ENCODE data around the gene TMEM107.
A peak's percentile ranks its signal among the peaks of the same experiment; 100 is the strongest.
"Not testable (repeated sequence)": the region's sequence is repeated elsewhere in the genome, so short reads cannot be mapped to it uniquely, and the experiment has no call there.

The TMEM107 gene

GRCh38 chr17:8176197-8176940, at the start of gene TMEM107:
TMEM107 (minus strand) TSS chr17:8176380; CDS start chr17:8176286, 94 bp downstream.
- peak within 1 kb of the TSS; percentile 72 for H3K9ac ChIP-seq (ENCODE audit: low read length)
- peaks cover 32% of the 10 kb centered on the region for H3K4me1 ChIP-seq (ENCODE audit: insufficient read depth, low read length)
- peak within 1 kb of the TSS; percentile 89 for H3K27ac ChIP-seq (ENCODE audit: low read depth, low read length)
- H3K27me3 ChIP-seq (ENCODE audit: control insufficient read depth in 1 of 2, insufficient read depth in 2 of 2, low read length in 2 of 2), result no peaks in the 10 kb centered on the region
- H3K9me3 ChIP-seq (ENCODE audit: low read length), result no peaks in the 10 kb centered on the region
- no peaks in the 10 kb centered on the region for H3K36me3 ChIP-seq (ENCODE audit: insufficient read depth, low read length)
- peak within 1 kb of the TSS; percentile 58 to 83 for H3K4me3 ChIP-seq (ENCODE audit: low read depth in 1 of 2, low read length in 2 of 2)

- Histone ChIP-seq H3K4me1 (ENCODE audit: insufficient read depth, low read length) (peaks cover 26% of the 10 kb centered on the region), H3K27me3 (ENCODE audit: control insufficient read depth in 1 of 2, insufficient read depth in 2 of 2, low read length in 2 of 2) (no peaks in the 10 kb centered on the region), H3K9ac (ENCODE audit: low read length) (no peak overlapping the region), H3K36me3 (ENCODE audit: insufficient read depth, low read length) (peaks cover 30% of the 10 kb centered on the region), H3K4me3 (ENCODE audit: low read depth in 1 of 2, low read length in 2 of 2) (no peak overlapping the region), H3K27ac (ENCODE audit: low read depth, low read length) (no peak overlapping the region), H3K9me3 (ENCODE audit: low read length) (no peaks in the 10 kb centered on the region)
Measured at GRCh38 chr17:8224891-8225812, 49.0 kb upstream of the TMEM107 start.

GRCh38 chr17:8223356-8224126, 47.4 kb upstream of the TMEM107 start:
- peak overlapping the region; percentile 47 for H3K9ac ChIP-seq (ENCODE audit: low read length)
- peaks cover 26% of the 10 kb centered on the region for H3K4me1 ChIP-seq (ENCODE audit: insufficient read depth, low read length)
- peak overlapping the region; percentile 55 to 93 for H3K4me3 ChIP-seq (ENCODE audit: low read depth in 1 of 2, low read length in 2 of 2)
- peaks cover 14% of the 10 kb centered on the region for H3K36me3 ChIP-seq (ENCODE audit: insufficient read depth, low read length)
- H3K9me3 ChIP-seq (ENCODE audit: low read length), result no peaks in the 10 kb centered on the region
- H3K27ac ChIP-seq (ENCODE audit: low read depth, low read length), result peak overlapping the region; percentile 88
- H3K27me3 ChIP-seq (ENCODE audit: control insufficient read depth in 1 of 2, insufficient read depth in 2 of 2, low read length in 2 of 2), result no peaks in the 10 kb centered on the region

GRCh38 chr17:8222630-8223355, 46.6 kb upstream of the TMEM107 start:
- H3K4me1 ChIP-seq (ENCODE audit: insufficient read depth, low read length), result peaks cover 26% of the 10 kb centered on the region
- peak overlapping the region; percentile 88 for H3K27ac ChIP-seq (ENCODE audit: low read depth, low read length)
- peaks cover 7% of the 10 kb centered on the region for H3K36me3 ChIP-seq (ENCODE audit: insufficient read depth, low read length)
- H3K27me3 ChIP-seq (ENCODE audit: control insufficient read depth in 1 of 2, insufficient read depth in 2 of 2, low read length in 2 of 2), result no peaks in the 10 kb centered on the region
- H3K4me3 ChIP-seq (ENCODE audit: low read depth in 1 of 2, low read length in 2 of 2), result peak overlapping the region; percentile 55 to 93
- H3K9me3 ChIP-seq (ENCODE audit: low read length), result no peaks in the 10 kb centered on the region
- peak overlapping the region; percentile 93 for H3K9ac ChIP-seq (ENCODE audit: low read length)

- Histone ChIP-seq H3K27ac (ENCODE audit: low read depth, low read length) (peak overlapping the region; percentile 88), H3K27me3 (ENCODE audit: control insufficient read depth in 1 of 2, insufficient read depth in 2 of 2, low read length in 2 of 2) (no peaks in the 10 kb centered on the region), H3K4me1 (ENCODE audit: insufficient read depth, low read length) (peaks cover 23% of the 10 kb centered on the region), H3K36me3 (ENCODE audit: insufficient read depth, low read length) (peaks cover 2% of the 10 kb centered on the region), H3K9me3 (ENCODE audit: low read length) (no peaks in the 10 kb centered on the region), H3K4me3 (ENCODE audit: low read depth in 1 of 2, low read length in 2 of 2) (peak overlapping the region; percentile 55 to 93), H3K9ac (ENCODE audit: low read length) (peak overlapping the region; percentile 93)
Measured at GRCh38 chr17:8222380-8222629, 46.1 kb upstream of the TMEM107 start.

- no peaks in the 10 kb centered on the region for H3K9me3 ChIP-seq (ENCODE audit: low read length)
- no peaks in the 10 kb centered on the region for H3K36me3 ChIP-seq (ENCODE audit: insufficient read depth, low read length)
- H3K4me1 ChIP-seq (ENCODE audit: insufficient read depth, low read length), result peaks cover 19% of the 10 kb centered on the region
- peak overlapping the region; percentile 93 for H3K9ac ChIP-seq (ENCODE audit: low read length)
- no peaks in the 10 kb centered on the region for H3K27me3 ChIP-seq (ENCODE audit: control insufficient read depth in 1 of 2, insufficient read depth in 2 of 2, low read length in 2 of 2)
- peak overlapping the region; percentile 88 for H3K27ac ChIP-seq (ENCODE audit: low read depth, low read length)
- H3K4me3 ChIP-seq (ENCODE audit: low read depth in 1 of 2, low read length in 2 of 2), result peak overlapping the region; percentile 81 to 93
Measured at GRCh38 chr17:8221663-8222379, 45.6 kb upstream of the TMEM107 start.

- Histone ChIP-seq H3K27ac (ENCODE audit: low read depth, low read length) (peak overlapping the region; percentile 88), H3K4me3 (ENCODE audit: low read depth in 1 of 2, low read length in 2 of 2) (peak overlapping the region; percentile 81 to 93), H3K27me3 (ENCODE audit: control insufficient read depth in 1 of 2, insufficient read depth in 2 of 2, low read length in 2 of 2) (no peaks in the 10 kb centered on the region), H3K9me3 (ENCODE audit: low read length) (no peaks in the 10 kb centered on the region), H3K4me1 (ENCODE audit: insufficient read depth, low read length) (peaks cover 13% of the 10 kb centered on the region), H3K36me3 (ENCODE audit: insufficient read depth, low read length) (no peaks in the 10 kb centered on the region), H3K9ac (ENCODE audit: low read length) (peak overlapping the region; percentile 93)
Measured at GRCh38 chr17:8220783-8221662, 44.8 kb upstream of the TMEM107 start.

- H3K36me3 ChIP-seq (ENCODE audit: insufficient read depth, low read length); H3K9me3 ChIP-seq (ENCODE audit: low read length); H3K4me3 ChIP-seq (ENCODE audit: low read depth in 1 of 2, low read length in 2 of 2); H3K9ac ChIP-seq (ENCODE audit: low read length); H3K4me1 ChIP-seq (ENCODE audit: insufficient read depth, low read length); H3K27ac ChIP-seq (ENCODE audit: low read depth, low read length); H3K27me3 ChIP-seq (ENCODE audit: control insufficient read depth in 1 of 2, insufficient read depth in 2 of 2, low read length in 2 of 2): not testable (repeated sequence)
Measured at GRCh38 chr17:8214000-8214399, 37.8 kb upstream of the TMEM107 start.

GRCh38 chr17:8212312-8213180, 36.4 kb upstream of the TMEM107 start:
- no peak overlapping the region for H3K9ac ChIP-seq (ENCODE audit: low read length)
- H3K4me3 ChIP-seq (ENCODE audit: low read depth in 1 of 2, low read length in 2 of 2), result no peak overlapping the region
- H3K36me3 ChIP-seq (ENCODE audit: insufficient read depth, low read length), result no peaks in the 10 kb centered on the region
- no peak overlapping the region for H3K27ac ChIP-seq (ENCODE audit: low read depth, low read length)
- H3K27me3 ChIP-seq (ENCODE audit: control insufficient read depth in 1 of 2, insufficient read depth in 2 of 2, low read length in 2 of 2), result no peaks in the 10 kb centered on the region
- H3K4me1 ChIP-seq (ENCODE audit: insufficient read depth, low read length), result peaks cover 10% of the 10 kb centered on the region
- no peaks in the 10 kb centered on the region for H3K9me3 ChIP-seq (ENCODE audit: low read length)
